ENCODE results near the gene BAHCC1.

Gene BAHCC1

GRCh38 chr17:81401723-81402529, 6.7 kb downstream of the BAHCC1 start:
- H3K4me1 ChIP-seq (ENCODE audit: control insufficient read depth, insufficient read depth, low read length), result peaks cover 33% of the 10 kb centered on the region
- no peak overlapping the region; the same call in 1 of the 2 replicates for H3K27ac ChIP-seq (ENCODE audit: extremely low read depth, low read depth, low read length)
- TF ChIP-seq IKZF3 (tag by site-specific recombination; IDR thresholded peaks at IDR 0.05), result peak; percentile 8; the same call in 1 of the 2 replicates
- TF ChIP-seq SP7 (tag by site-specific recombination; IDR thresholded peaks at IDR 0.05), result 0 out of 2 replicates have a peak, but pooled peaks have one; percentile 14
- TF ChIP-seq ZNF660 (tag by site-specific recombination; IDR thresholded peaks at IDR 0.05), result no peak
- TF ChIP-seq ZNF704 (tag by site-specific recombination; IDR thresholded peaks at IDR 0.05), result no peak
- TF ChIP-seq REST (tag by site-specific recombination; IDR thresholded peaks at IDR 0.05), result no peak
- TF ChIP-seq ZBTB6 (tag by site-specific recombination; IDR thresholded peaks at IDR 0.05), result peak; percentile 95
- TF ChIP-seq ZBTB8A (tag by site-specific recombination; IDR thresholded peaks at IDR 0.05), result peak; percentile 63; the same call in 1 of the 2 replicates
- no peak for TF ChIP-seq ZBTB7A (tag by site-specific recombination; IDR thresholded peaks at IDR 0.05; ENCODE audit: low read depth)
- TF ChIP-seq ZBTB17 (tag by site-specific recombination; IDR thresholded peaks at IDR 0.05), result peak; percentile 43; the same call in 1 of the 2 replicates
- no peak for TF ChIP-seq ZNF23 (tag by site-specific recombination; IDR thresholded peaks at IDR 0.05; ENCODE audit: borderline replicate concordance)
- H3K36me3 ChIP-seq (ENCODE audit: control insufficient read depth in 2 of 2, insufficient read depth in 1 of 2, low read length in 2 of 2), result peaks cover 0 to 12% of the 10 kb centered on the region in 2 experiments; a peak in 1 of 3 replicates
- CTCF ChIA-PET, result interaction anchor here (0.7 to 3.0 kb wide), 12 partner anchors 9 to 147 kb away, joined by 3 to 10 read pairs (median 4); no protein-coding TSS in a partner anchor
- H3K9me3 ChIP-seq (ENCODE audit: control insufficient read depth, insufficient read depth, low read depth, low read length), result no peaks in the 10 kb centered on the region
- POLR2A ChIA-PET, result interaction anchor here (0.6 to 4.3 kb wide), 6 partner anchors 7 to 179 kb away, joined by 3 to 24 read pairs (median 4); partner anchors contain the start of genes BAHCC1 and CEP131
- no peak overlapping the region for H3K4me3 ChIP-seq (ENCODE audit: low read depth, low read length)

- peaks cover 33% of the 10 kb centered on the region for H3K4me1 ChIP-seq (ENCODE audit: control insufficient read depth, insufficient read depth, low read length)
- no peaks in the 10 kb centered on the region for H3K9me3 ChIP-seq (ENCODE audit: control insufficient read depth, insufficient read depth, low read depth, low read length)
- H3K4me3 ChIP-seq (ENCODE audit: low read depth, low read length), result no peak overlapping the region
- ChIA-PET POLR2A (interaction anchor here (1.0 to 4.3 kb wide), 3 partner anchors 8 to 35 kb away, joined by 3 to 24 read pairs (median 5); partner anchors contain the start of gene BAHCC1), CTCF (interaction anchor here (0.7 to 3.0 kb wide), 10 partner anchors 9 to 147 kb away, joined by 3 to 10 read pairs (median 5); no protein-coding TSS in a partner anchor)
- no peak overlapping the region; the same call in 1 of the 2 replicates for H3K27ac ChIP-seq (ENCODE audit: extremely low read depth, low read depth, low read length)
- TF ChIP-seq IKZF3 (tag by site-specific recombination; IDR thresholded peaks at IDR 0.05), result peak; percentile 56; the same call in 1 of the 2 replicates
- peak; percentile 40; the same call in 1 of the 2 replicates for TF ChIP-seq KLF1 (tag by site-specific recombination; IDR thresholded peaks at IDR 0.05)
- TF ChIP-seq ZNF837 (tag by site-specific recombination; IDR thresholded peaks at IDR 0.05), result no peak
- peak; percentile 100 for TF ChIP-seq MZF1 (tag by site-specific recombination; IDR thresholded peaks at IDR 0.05; ENCODE audit: borderline replicate concordance)
- TF ChIP-seq ZNF335 (tag by site-specific recombination; conservative IDR thresholded peaks at IDR 0.05), result 0 out of 2 replicates have a peak, but pooled peaks have one; percentile 27
- TF ChIP-seq ZNF76 (tag by site-specific recombination; IDR thresholded peaks at IDR 0.05; ENCODE audit: borderline replicate concordance, low read depth), result no peak
- no peak for TF ChIP-seq ZSCAN4 (tag by site-specific recombination; IDR thresholded peaks at IDR 0.05)
- peak; percentile 85 for TF ChIP-seq ZNF341 (tag by site-specific recombination; IDR thresholded peaks at IDR 0.05; ENCODE audit: low read depth)
- TF ChIP-seq ZNF211 (tag by site-specific recombination; IDR thresholded peaks at IDR 0.05; ENCODE audit: low read depth), result no peak
- TF ChIP-seq ZNF473 (tag by site-specific recombination; IDR thresholded peaks at IDR 0.05), result no peak
- TF ChIP-seq ZNF768 (tag by site-specific recombination; IDR thresholded peaks at IDR 0.05), result peak; percentile 66; the same call in 1 of the 2 replicates
- no peak for TF ChIP-seq ZNF24 (tag by site-specific recombination; IDR thresholded peaks at IDR 0.05)
- H3K36me3 ChIP-seq (ENCODE audit: control insufficient read depth in 2 of 2, insufficient read depth in 1 of 2, low read length in 2 of 2), result peaks cover 0 to 12% of the 10 kb centered on the region in 2 experiments; a peak in 1 of 3 replicates
Observed at GRCh38 chr17:81402530-81402941, 7.3 kb downstream of the BAHCC1 start.

Data from HEK293 (cell line).